ENCODE measurements around the gene SKP2. TPM values are rescaled to one million over a fixed set of nuclear protein-coding genes. Genes with fewer than 3 reads are reported as not detected.

Gene SKP2
- total RNA-seq, 1 experiment from 2014 or later: 84.5 TPM

DNA sequence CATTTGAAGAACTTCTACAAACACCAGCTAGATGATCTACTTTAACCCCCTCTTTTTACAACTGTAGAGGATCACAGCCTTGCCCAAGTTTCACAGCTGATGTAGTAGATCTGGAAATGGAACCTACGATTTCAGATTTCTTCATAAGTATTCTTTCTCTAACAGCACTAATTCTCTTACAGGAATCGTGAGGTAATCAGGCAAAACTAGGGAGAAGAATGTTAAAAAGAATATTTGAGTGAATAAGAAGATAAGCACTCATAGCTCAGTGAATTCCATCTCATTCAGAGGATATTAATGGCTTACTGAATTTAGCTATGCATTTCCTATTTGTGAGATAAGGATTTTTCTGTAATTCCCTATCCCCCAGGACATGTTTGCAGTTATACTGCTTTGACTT lies 47.7 kb downstream of the SKP2 start:
- DNase-seq (ENCODE audit: low spot score): no peak

DNA sequence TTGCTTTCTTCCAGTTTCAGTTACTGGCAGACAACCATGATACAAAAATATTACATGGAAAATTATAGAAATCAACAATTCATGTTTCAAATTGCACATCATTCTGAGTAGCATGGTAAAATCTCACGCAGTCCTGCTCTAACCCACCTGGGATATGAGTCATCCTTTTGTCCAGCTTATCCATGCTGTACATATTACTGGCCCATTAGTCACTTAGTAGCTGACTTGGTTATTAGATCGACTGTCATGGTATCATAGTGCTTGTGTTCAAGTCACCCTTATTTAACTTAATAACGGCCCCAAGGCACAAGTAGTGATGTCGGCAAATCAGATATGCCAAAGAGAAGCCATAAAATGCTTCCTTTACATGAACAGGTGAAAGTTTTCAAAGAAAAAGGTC lies 48.6 kb downstream of the SKP2 start:
- no peak for DNase-seq (ENCODE audit: low spot score)

DNA sequence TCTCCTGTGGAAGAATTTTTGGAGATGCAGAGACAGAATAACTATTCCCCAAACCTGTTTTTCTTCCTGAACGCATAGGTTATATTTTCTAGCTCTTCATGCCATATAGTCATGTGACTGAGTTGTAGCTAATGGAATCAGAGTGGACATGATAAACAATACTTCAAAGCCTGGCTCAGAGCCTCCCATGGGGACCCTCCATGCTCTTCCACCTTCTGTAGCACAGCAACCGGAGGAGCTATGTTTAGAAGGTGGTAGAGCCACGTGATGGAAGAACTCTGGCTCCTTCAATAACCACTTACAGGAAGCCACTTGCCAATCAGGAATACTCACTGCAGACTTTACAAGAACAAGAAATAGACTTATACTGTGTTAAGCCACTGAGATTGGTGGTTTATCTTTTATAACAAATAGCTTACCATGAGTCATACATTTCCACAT lies 50.6 kb downstream of the SKP2 start:
- peak; percentile 14 for DNase-seq (ENCODE audit: low spot score)

DNA sequence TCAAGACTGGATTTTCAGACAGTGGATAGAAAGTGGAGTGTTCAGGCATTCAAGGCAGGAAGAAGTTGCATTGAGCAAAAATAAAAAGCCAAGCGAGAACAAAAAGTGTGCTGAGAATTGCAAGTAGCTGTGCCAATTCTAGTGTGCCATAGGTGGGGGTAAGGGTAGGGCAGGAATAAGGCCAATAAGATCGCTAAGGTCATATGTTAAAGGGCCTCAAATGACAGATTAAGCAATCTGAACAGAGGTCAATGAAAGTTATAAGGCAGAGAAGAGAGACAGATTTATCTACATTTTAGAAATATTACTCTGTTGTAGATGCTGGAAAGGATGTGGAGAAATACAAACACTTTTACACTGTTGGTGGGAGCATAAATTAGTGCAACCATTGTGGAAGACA lies 53.4 kb downstream of the SKP2 start:
- DNase-seq (ENCODE audit: low spot score): no peak

DNA sequence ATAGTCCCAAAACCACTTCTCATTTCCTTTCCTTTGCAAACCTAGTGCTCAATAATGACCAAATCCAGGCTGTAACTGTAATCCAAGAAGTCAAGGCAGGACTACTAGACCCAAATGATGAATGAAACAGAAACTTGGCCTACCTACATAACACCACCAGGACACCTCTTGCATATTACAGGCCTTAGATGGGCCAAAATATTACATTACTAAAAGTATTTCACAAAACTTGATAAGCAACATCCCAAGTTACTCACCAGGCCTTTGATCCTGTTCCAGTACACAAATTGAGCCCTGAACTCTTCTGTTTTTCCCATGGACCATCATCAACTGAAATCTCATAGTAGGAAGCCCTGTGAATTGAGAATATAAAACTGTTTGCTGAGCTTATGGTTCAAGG lies 55.0 kb downstream of the SKP2 start:
- DNase-seq (ENCODE audit: low spot score): no peak

DNA sequence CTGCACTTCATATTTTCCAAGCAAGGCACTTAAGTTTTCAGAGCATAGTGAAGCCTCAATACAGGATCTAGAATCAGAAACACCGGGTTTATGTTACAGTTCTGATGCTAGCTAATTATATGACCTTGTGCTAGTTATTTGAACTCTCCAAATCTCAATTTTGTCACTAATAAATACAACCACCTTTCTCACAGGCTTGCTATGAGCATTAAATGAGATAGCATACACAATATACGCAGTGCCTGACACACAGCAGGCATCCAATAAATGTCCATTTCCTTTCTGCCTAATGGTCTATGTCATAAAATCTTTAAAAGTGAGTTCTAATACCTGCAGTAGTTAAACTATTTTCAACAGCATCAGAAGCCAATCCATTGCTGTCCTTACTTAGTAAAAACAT lies 56.9 kb downstream of the SKP2 start:
- DNase-seq (ENCODE audit: low spot score): no peak

DNA sequence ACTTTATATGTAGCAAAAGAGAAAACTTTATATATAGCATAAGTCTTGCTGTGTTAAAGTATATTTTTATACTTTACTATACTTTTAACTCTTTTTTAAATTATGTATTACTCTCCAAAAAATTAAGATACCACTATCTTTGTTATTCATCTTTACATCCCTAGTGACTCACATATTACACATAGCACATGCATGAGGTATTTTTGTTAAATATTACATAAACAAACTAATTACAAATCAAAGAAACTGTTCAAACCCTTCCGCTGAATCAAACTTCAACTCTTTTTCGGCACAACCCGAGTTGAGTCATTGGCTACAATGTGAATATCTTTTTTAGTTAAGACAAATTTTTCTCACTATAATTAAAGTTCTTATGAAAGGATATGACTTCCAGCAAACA lies 57.8 kb downstream of the SKP2 start:
- no peak for DNase-seq (ENCODE audit: low spot score)

DNA sequence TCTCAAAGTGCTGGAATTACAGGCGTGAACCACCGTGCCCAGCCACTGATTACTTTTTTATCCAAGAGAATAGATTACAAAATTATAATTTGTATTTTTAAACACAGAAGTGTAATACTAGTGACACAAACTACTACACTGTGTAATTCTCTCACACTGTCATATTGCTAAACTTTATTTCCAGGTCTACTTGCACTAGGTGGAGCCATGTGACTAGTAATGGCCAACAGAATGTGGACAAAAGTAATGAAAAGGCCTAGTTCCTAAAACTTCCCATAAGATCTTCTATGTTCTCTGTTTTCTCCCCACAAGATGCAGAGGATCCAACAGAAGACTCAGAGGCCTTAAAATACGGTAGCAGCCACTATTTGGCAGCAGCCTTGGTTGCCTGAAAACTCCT lies 62.5 kb downstream of the SKP2 start:
- no peak for DNase-seq (ENCODE audit: low spot score)

DNA sequence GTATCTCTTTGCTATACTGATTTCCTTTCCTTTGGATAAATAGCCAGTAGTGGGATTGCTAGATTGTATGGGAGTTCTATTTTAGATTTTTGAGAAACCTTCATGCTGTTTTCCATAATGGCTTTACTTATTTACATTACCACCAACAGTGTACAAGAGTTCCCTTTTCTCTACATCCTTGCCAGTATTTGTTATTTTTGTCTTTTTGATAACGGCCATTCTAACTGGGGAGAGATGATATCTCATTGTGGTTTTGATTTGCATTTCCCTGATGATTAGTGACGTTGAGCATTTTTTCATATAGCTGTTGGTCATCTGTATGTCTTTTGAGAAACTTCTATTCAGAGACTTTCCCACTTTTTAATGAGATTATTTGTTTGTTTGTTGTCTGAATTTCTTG lies 64.0 kb downstream of the SKP2 start:
- DNase-seq (ENCODE audit: low spot score): no peak

DNA sequence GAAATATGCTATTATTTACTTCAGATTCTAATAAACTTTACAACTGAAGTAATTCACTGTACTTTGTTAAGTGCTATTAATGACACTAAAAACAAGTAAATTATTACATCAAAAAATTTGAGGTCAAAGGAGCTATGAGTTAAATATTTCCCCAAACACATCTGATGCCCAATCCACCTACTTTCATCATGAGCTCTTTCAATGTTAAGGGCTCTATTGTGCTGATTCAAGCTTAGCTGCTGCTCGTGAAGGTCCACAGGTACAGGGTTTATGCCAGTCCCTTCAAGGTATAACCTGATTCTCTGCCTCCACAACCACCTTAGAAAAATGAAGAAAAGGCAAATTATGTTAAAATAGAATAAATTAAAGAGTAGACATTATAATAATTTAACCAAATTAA lies 65.7 kb downstream of the SKP2 start:
- DNase-seq (ENCODE audit: low spot score): no peak

DNA sequence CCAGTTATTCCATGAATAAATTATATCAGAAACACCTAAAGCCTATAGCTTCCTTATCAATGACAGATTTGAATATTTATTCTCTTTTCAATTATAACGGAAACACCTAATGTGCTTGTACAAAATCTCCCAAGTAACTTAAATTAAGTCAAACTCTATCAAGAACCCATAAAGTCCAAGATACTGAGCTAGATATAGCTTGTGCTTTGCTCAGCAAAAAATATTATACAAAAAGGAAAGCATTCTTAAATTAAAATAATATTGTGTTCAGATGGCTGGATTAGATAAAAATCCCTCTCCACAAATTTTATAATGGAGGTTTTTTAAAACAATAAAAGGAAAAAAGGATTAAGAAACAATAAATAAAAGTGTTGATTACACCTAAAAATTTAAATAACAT lies 66.1 kb downstream of the SKP2 start:
- DNase-seq (ENCODE audit: low spot score): no peak

DNA sequence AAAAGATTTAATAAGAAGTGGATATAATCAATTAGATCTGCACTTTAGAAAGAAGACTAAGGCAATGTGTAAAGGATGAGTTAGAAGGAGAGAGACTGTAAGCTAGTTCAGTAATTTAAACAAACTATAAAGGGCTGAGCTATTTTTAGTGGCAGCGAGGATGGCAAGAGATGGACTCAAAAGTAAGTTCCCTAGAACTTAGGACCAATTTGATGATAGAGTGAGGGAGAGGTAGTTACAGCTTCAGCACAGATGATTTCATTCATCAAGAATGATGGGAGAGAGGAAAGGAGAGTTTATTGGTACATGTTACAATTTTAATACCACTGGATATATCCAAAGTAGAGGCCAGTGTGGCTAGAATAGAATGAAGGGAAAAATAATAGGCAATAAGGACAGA lies 70.7 kb downstream of the SKP2 start:
- no peak for DNase-seq (ENCODE audit: low spot score)

DNA sequence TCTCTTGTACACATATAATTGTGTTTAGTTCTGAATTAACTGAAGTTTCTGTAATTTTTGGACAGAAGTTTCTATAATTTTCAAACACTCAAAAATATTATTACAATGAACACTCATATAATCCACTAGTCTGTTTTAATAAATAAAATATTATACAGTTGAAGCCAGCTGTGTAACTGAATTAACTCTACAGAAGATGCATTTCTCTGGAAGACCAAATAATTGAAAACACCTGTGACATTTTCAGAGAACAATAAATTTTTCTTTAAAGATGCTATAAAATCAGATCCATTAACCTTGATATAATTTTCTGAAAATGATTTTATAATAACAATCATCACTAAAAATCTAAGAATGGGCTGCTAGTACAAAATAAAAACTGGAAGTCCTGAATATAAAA lies 75.1 kb downstream of the SKP2 start:
- no peak for DNase-seq (ENCODE audit: low spot score)

DNA sequence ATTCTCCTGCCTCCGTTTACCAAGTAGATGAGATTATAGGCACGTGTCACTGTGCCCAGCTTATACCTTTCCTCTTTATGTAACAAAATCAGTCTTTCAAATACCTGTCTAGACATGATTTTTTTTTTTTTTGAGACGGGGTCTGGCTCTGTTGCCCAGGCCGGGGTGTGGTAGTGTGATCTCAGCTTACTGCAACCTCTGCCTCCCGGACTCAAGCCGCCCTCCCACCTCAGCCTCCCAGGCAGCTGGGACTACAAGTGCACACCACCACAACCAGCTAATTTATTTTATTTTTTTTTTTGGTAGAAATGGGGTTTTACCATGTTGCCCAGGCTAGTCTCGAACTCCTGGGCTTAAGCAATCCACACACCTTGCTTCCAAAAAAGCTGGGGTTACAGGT lies 76.6 kb downstream of the SKP2 start:
- no peak for DNase-seq (ENCODE audit: low spot score)

DNA sequence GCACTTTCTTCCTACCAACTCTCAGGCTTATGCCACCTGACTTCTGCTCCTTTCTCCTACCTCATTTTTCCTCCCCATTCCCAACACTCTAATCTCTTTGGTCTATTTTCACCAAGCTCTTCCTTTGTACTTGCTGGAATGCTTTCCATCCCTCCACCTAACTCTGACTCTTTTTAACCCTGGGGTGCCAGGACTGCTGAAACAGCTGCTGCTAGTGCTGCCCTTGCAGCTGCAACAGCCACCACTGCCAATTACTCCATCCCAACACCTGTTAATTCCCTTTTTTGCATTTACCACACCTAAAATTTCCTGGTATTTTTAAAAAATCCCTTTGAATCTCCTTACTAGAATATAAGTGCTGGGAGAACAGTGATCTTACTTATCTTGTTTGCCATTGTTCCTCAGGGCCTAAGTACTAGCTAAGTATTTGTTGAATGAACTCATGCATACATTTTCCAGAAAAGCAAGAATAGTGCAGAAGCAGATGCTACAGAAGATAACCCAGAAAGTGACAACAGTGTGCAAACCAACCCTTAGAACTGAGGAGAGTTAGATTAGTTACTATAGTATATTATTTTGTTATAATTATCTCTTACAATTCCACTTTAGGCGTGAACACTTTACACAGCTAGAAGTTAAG lies 78.4 kb downstream of the SKP2 start:
- DNase-seq (ENCODE audit: low spot score): no peak

DNA sequence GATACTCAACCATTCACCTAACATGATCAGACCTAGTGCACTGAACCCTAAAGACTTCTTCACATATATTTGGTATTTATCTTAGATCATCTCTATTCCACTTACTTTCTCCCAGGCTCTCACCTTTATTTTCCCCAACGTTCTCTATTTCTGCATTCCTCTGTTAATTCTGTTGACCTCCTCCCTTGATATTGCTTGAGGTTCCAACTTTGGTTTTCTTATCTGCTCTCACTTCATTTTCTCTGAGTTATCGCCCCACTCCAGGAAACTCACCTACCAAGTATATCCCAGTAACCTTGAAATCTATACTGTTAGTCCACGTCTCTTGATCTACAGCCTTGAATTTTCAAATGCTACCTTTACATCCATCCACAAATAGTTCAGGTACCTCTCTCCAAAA lies 80.6 kb downstream of the SKP2 start:
- DNase-seq (ENCODE audit: low spot score): no peak

Other genes with a start within 250 kb of the SKP2 start
- not detected in 2 replicates for gene CAPSL, start 213.5 kb upstream of the SKP2 start, total RNA-seq (2014; rRNA removed; shearing (Covaris generic))
- not detected in 2 replicates for gene UGT3A1, start 160.7 kb upstream of the SKP2 start, total RNA-seq (2014; rRNA removed; shearing (Covaris generic))
- 0.12 and 0.33 TPM in 2 replicates for gene UGT3A2, start 85.2 kb upstream of the SKP2 start, total RNA-seq (2014; rRNA removed; shearing (Covaris generic))
- gene LMBRD2, start 224 bp upstream of the SKP2 start, total RNA-seq (2014; rRNA removed; shearing (Covaris generic)): 8.8 and 42.3 TPM in 2 replicates
- 25.9 and 30.4 TPM in 2 replicates for gene NADK2, start 89.8 kb downstream of the SKP2 start, total RNA-seq (2014; rRNA removed; shearing (Covaris generic))
- gene RANBP3L, start 149.8 kb downstream of the SKP2 start, total RNA-seq (2014; rRNA removed; shearing (Covaris generic)): 1.6 and 8.7 TPM in 2 replicates